GM12878 (cell line): ENCODE data around the gene OTUD4. TPM values are rescaled to one million over a fixed set of nuclear protein-coding genes. Genes with fewer than 3 reads are reported as not detected.
"Not testable (repeated sequence)": the region's sequence is repeated elsewhere in the genome, so short reads cannot be mapped to it uniquely, and the experiment has no call there.

Experiments used
- ATAC-seq: fragments of 200-7000 bp; cut with Tn5 transposase; 3 replicates; pipeline ENCODE4 v1.9.1; 2020; ENCODE audit warnings: mild to moderate bottlenecking, moderate library complexity
- BruUV-seq: library from RNA; stranded (reverse); fragments of 400-500 nt; replicated peaks from 2 replicates; lab custom pipeline; 2021; lab: Mats Ljungman, UMichigan
- CTCF ChIA-PET: fragments of 300-600 bp; sonication (Branson Sonifier 250); formaldehyde crosslinking; extraction: SDS; loops from one replicate; lab custom pipeline; 2021; ENCODE audit warnings: inconsistent platforms; lab: Yijun Ruan, JAX
- POLR2A ChIA-PET: fragments of 350-600 bp; formaldehyde crosslinking; extraction: SDS; loops from one replicate; lab custom pipeline; 2021; ENCODE audit warnings: inconsistent platforms; lab: Charles Lee
- RAD21 ChIA-PET: fragments of 300-600 bp; sonication (Branson Sonifier 250); formaldehyde crosslinking; loops from one replicate; lab custom pipeline; 2023; ENCODE audit warnings: antibody characterized with exemption; ENCODE audit not compliant: unreplicated experiment; lab: Charles Lee
- SMC1A ChIA-PET: fragments of 300-600 bp; sonication (Branson Sonifier 250); formaldehyde crosslinking; loops from one replicate; lab custom pipeline; 2023; ENCODE audit not compliant: unreplicated experiment, uncharacterized antibody; lab: Charles Lee
- DNase-seq: peaks from one replicate; pipeline ENCODE4 v3.0.0-alpha.2; 2011; ENCODE audit warnings: low read depth, low spot score
- FAIRE-seq: peaks from 3 replicates; lab custom pipeline; 2011; peaks lifted over from hg19 to GRCh38; lab: Jason Lieb, UNC
- H2AFZ ChIP-seq: 2 replicates; pipeline ENCODE4 v1.6.0; 2011; ENCODE audit warnings: low read depth, low read length, control low read depth; ENCODE audit not compliant: control insufficient read depth
- H3K27ac ChIP-seq: 2 replicates; pipeline ENCODE4 v1.5.1; 2011; ENCODE audit warnings: control low read depth; ENCODE audit not compliant: control insufficient read depth, insufficient read depth
- H3K27me3 ChIP-seq, 2 experiments: replicated peaks in 1 of 2; 2 replicates each; pipeline versions ENCODE4 v1.6.0 to v1.6.1; 2011; ENCODE audit warnings: low read length in 1 of 2; ENCODE audit not compliant: control insufficient read depth in 2 of 2, insufficient read depth in 2 of 2
- H3K36me3 ChIP-seq, 2 experiments: 2 replicates each; pipeline ENCODE4 v1.5.1; 2011; ENCODE audit warnings: low read length in 1 of 2; ENCODE audit not compliant: control insufficient read depth in 2 of 2, insufficient read depth in 2 of 2
- H3K4me1 ChIP-seq: 2 replicates; pipeline ENCODE4 v1.6.1; 2011; ENCODE audit warnings: mild to moderate bottlenecking, low read length, moderate library complexity, mixed read lengths; ENCODE audit not compliant: control insufficient read depth, insufficient read depth
- H3K4me2 ChIP-seq: 2 replicates; pipeline ENCODE4 v1.6.0; 2011; ENCODE audit warnings: control low read depth; ENCODE audit not compliant: control insufficient read depth, insufficient read depth
- H3K4me3 ChIP-seq: fragments of 200-600 bp; sonication (generic); 2 replicates; pipeline ENCODE4 v1.5.1; 2016
- H3K79me2 ChIP-seq: 2 replicates; pipeline ENCODE4 v1.6.0; 2011; ENCODE audit warnings: low read length; ENCODE audit not compliant: control insufficient read depth, insufficient read depth
- H3K9ac ChIP-seq: 2 replicates; pipeline ENCODE4 v1.8.0; 2011; ENCODE audit warnings: low read length, control low read depth, mixed read lengths; ENCODE audit not compliant: control insufficient read depth, insufficient read depth
- H3K9me3 ChIP-seq: replicated peaks from 3 replicates; pipeline ENCODE4 v1.5.1; 2011; ENCODE audit warnings: mild to moderate bottlenecking, low read length; ENCODE audit not compliant: control insufficient read depth, insufficient read depth
- H4K20me1 ChIP-seq: 2 replicates; pipeline ENCODE4 v1.6.0; 2011; ENCODE audit not compliant: control insufficient read depth, insufficient read depth
- GABPA ChIP-seq: IDR thresholded peaks from 2 replicates; pipeline ENCODE4 v1.6.1; 2014; ENCODE audit warnings: antibody characterized with exemption, low read depth, mild to moderate bottlenecking, inconsistent platforms
- IRF4 ChIP-seq: IDR thresholded peaks from 2 replicates; pipeline ENCODE4 v1.6.1; 2011; ENCODE audit warnings: low read depth, low read length
- MTA3 ChIP-seq: IDR thresholded peaks from 2 replicates; pipeline ENCODE4 v1.6.1; 2012; ENCODE audit warnings: low read length, inconsistent platforms, borderline replicate concordance
- NFYB ChIP-seq: IDR thresholded peaks from 2 replicates; pipeline ENCODE4 v1.6.1; 2011; ENCODE audit warnings: low read depth, mild to moderate bottlenecking, low read length, improper control_type of control experiment, moderate library complexity; ENCODE audit not compliant: insufficient read depth
- STAT1 ChIP-seq: fragments of 450-650 bp; conservative IDR thresholded peaks from 2 replicates; pipeline ENCODE4 v1.6.1; 2014; ENCODE audit warnings: antibody characterized with exemption, mild to moderate bottlenecking
- STAT3 ChIP-seq: IDR thresholded peaks from 2 replicates; pipeline ENCODE4 v1.6.1; 2011; ENCODE audit warnings: low read depth, low read length, improper control_type of control experiment
- TARDBP ChIP-seq: IDR thresholded peaks from 2 replicates; pipeline ENCODE4 v1.6.1; 2016; ENCODE audit warnings: borderline replicate concordance
- YBX1 ChIP-seq: fragments of 450-650 bp; IDR thresholded peaks from 2 replicates; pipeline ENCODE4 v1.6.1; 2016; ENCODE audit warnings: antibody characterized with exemption
- ZNF384 ChIP-seq: IDR thresholded peaks from 2 replicates; pipeline ENCODE4 v1.6.1; 2012; ENCODE audit warnings: low read depth, mild to moderate bottlenecking, low read length, improper control_type of control experiment, borderline replicate concordance
- WGBS: methylation state at CpG from one replicate; pipeline ENCODE4 v1.1.6; 2016; ENCODE audit warnings: low lambda C conversion rate; ENCODE audit not compliant: insufficient replicate concordance, insufficient coverage; ENCODE audit errors: missing lambda C conversion rate; 5-methylcytosine and 5-hydroxymethylcytosine counted together
- in situ Hi-C: fragments of 300-500 bp; cut with MboI; formaldehyde crosslinking; loops from 9 replicates; pipeline ENCODE4 v1.14.3; 2018; ENCODE audit warnings: mixed read lengths
- intact Hi-C: fragments of 100-400 bp; cut with micrococcal nuclease; formaldehyde crosslinking; loops from one replicate; pipeline ENCODE4 v1.14.2; 2022; ENCODE audit not compliant: unreplicated experiment
- polyA plus RNA-seq, 11 experiments: library from polyadenylated mRNA; depleted of rRNA in 4 of 11; unstranded in 6 of 11; stranded (reverse) in 5 of 11; fragments of >200 nt; fragmentation: Nextera tagmentation in 4 of 11; fragmentation: Illumina TruSeq in 1 of 11; extraction: Ambion mirVana in 4 of 11; extraction: Trizol in 1 of 11; gene quantifications; 1 replicate in 1 of 11; 2 replicates in 10 of 11; pipeline versions ENCODE4 v1.2.1 to v1.2.3, GENCODE V29; 2011 to 2016; ENCODE audit warnings: inconsistent platforms in 2 of 11, missing spikeins in 2 of 11, low read depth in 1 of 11
- total RNA-seq, 4 experiments: library from RNA; depleted of rRNA in 3 of 4; stranded (reverse); fragments of >200 nt in 3 of 4; fragmentation: Illumina TruSeq in 1 of 4; extraction: Trizol in 1 of 4; gene quantifications; 2 replicates each; pipeline versions ENCODE4 v1.2.1 to v1.2.3, GENCODE V29; 2013 to 2021
- TF ChIP-seq, protein P1 (sequence below): fragments of 450-650 bp; IDR thresholded peaks from 2 replicates; pipeline ENCODE4 v1.6.1; 2017; ENCODE audit warnings: mild to moderate bottlenecking, moderate library complexity
- TF ChIP-seq, protein P2 (sequence below): IDR thresholded peaks from 2 replicates; pipeline ENCODE4 v1.6.1; 2011; ENCODE audit warnings: low read depth, mild to moderate bottlenecking, low read length, moderate library complexity, borderline replicate concordance; ENCODE audit errors: extremely low read depth
- TF ChIP-seq, protein P3 (sequence below): fragments of 450-650 bp; IDR thresholded peaks from 2 replicates; pipeline ENCODE4 v1.6.1; 2017; ENCODE audit warnings: borderline replicate concordance
- TF ChIP-seq, protein P4 (sequence below): fragments of 450-650 bp; IDR thresholded peaks from 2 replicates; pipeline ENCODE4 v1.6.1; 2014; ENCODE audit warnings: mild to moderate bottlenecking
- TF ChIP-seq, protein P5 (sequence below): fragments of 150-350 bp; IDR thresholded peaks from 2 replicates; pipeline ENCODE4 v1.6.1; 2014; ENCODE audit warnings: mild to moderate bottlenecking, low read depth, low read length

Gene OTUD4
- total and polyA plus RNA-seq, 10 of the 15 experiments (the other 5 are each of a cell fraction or from before 2014, with no cell fraction given) = 2.2 to 26.3 (median 14.2) TPM

DNA sequence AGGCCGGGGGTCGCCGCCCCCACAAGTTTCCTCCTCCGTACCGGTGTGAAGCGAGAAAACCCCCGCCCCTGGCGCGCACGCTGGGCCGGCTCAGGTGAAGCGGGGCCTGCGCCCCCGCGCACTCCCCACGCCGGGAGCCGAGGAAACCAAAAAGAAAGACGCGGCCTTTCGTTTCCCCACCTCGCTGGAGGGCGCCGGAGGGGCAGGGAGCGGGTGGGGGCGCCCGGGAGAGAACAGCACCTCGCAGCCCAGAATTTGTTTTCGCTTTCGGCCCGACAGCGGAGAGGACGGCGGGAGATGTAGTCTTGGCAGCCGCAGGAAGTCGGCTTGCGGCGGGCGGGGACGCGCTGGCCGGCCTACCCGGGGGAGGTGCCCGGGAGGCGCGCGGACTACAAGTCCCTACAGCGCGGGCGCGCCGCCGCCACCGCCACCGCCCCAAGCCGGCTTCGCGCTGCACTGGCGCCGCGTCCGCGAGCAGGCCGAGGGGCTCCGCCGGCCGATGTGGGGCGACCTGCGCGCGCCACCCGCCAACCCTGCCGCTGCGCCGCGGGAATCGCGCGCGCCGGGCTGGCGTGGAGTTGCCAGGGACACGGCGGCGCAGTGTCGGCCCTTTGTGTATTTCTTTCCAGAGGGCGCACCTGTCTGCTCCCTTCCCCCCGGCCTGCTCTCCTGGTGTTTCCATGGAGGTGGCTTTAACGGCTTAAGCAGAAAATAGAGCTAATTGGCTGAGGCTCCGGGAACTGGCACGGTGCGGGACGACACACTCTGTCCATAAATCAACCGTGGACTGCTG lies at the start of gene OTUD4 (continued):
- TF ChIP-seq, protein P1, sequence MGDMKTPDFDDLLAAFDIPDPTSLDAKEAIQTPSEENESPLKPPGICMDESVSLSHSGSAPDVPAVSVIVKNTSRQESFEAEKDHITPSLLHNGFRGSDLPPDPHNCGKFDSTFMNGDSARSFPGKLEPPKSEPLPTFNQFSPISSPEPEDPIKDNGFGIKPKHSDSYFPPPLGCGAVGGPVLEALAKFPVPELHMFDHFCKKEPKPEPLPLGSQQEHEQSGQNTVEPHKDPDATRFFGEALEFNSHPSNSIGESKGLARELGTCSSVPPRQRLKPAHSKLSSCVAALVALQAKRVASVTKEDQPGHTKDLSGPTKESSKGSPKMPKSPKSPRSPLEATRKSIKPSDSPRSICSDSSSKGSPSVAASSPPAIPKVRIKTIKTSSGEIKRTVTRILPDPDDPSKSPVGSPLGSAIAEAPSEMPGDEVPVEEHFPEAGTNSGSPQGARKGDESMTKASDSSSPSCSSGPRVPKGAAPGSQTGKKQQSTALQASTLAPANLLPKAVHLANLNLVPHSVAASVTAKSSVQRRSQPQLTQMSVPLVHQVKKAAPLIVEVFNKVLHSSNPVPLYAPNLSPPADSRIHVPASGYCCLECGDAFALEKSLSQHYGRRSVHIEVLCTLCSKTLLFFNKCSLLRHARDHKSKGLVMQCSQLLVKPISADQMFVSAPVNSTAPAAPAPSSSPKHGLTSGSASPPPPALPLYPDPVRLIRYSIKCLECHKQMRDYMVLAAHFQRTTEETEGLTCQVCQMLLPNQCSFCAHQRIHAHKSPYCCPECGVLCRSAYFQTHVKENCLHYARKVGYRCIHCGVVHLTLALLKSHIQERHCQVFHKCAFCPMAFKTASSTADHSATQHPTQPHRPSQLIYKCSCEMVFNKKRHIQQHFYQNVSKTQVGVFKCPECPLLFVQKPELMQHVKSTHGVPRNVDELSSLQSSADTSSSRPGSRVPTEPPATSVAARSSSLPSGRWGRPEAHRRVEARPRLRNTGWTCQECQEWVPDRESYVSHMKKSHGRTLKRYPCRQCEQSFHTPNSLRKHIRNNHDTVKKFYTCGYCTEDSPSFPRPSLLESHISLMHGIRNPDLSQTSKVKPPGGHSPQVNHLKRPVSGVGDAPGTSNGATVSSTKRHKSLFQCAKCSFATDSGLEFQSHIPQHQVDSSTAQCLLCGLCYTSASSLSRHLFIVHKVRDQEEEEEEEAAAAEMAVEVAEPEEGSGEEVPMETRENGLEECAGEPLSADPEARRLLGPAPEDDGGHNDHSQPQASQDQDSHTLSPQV = no peak
- TF ChIP-seq NFYB = no peak
- 0 out of 2 replicates have a peak, but pooled peaks have one; percentile 43 for TF ChIP-seq STAT1
- TF ChIP-seq, protein P2, sequence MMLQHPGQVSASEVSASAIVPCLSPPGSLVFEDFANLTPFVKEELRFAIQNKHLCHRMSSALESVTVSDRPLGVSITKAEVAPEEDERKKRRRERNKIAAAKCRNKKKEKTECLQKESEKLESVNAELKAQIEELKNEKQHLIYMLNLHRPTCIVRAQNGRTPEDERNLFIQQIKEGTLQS = no peak
- TF ChIP-seq YBX1 = no peak
- TF ChIP-seq IRF4 = 0 out of 2 replicates have a peak, but pooled peaks have one; percentile 6
- TF ChIP-seq, protein P3, sequence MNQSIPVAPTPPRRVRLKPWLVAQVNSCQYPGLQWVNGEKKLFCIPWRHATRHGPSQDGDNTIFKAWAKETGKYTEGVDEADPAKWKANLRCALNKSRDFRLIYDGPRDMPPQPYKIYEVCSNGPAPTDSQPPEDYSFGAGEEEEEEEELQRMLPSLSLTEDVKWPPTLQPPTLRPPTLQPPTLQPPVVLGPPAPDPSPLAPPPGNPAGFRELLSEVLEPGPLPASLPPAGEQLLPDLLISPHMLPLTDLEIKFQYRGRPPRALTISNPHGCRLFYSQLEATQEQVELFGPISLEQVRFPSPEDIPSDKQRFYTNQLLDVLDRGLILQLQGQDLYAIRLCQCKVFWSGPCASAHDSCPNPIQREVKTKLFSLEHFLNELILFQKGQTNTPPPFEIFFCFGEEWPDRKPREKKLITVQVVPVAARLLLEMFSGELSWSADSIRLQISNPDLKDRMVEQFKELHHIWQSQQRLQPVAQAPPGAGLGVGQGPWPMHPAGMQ = peak; percentile 58; the same call in 1 of the 2 replicates
- TF ChIP-seq TARDBP = no peak; the same call in 1 of the 2 replicates
- TF ChIP-seq ZNF384 = no peak
- TF ChIP-seq, protein P4, sequence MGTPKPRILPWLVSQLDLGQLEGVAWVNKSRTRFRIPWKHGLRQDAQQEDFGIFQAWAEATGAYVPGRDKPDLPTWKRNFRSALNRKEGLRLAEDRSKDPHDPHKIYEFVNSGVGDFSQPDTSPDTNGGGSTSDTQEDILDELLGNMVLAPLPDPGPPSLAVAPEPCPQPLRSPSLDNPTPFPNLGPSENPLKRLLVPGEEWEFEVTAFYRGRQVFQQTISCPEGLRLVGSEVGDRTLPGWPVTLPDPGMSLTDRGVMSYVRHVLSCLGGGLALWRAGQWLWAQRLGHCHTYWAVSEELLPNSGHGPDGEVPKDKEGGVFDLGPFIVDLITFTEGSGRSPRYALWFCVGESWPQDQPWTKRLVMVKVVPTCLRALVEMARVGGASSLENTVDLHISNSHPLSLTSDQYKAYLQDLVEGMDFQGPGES = 0 out of 2 replicates have a peak, but pooled peaks have one; percentile 35
- TF ChIP-seq, protein P5, sequence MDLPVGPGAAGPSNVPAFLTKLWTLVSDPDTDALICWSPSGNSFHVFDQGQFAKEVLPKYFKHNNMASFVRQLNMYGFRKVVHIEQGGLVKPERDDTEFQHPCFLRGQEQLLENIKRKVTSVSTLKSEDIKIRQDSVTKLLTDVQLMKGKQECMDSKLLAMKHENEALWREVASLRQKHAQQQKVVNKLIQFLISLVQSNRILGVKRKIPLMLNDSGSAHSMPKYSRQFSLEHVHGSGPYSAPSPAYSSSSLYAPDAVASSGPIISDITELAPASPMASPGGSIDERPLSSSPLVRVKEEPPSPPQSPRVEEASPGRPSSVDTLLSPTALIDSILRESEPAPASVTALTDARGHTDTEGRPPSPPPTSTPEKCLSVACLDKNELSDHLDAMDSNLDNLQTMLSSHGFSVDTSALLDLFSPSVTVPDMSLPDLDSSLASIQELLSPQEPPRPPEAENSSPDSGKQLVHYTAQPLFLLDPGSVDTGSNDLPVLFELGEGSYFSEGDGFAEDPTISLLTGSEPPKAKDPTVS = no peak
- peak; percentile 72 for TF ChIP-seq GABPA
- TF ChIP-seq MTA3 = no peak
- no peak for TF ChIP-seq STAT3

DNA sequence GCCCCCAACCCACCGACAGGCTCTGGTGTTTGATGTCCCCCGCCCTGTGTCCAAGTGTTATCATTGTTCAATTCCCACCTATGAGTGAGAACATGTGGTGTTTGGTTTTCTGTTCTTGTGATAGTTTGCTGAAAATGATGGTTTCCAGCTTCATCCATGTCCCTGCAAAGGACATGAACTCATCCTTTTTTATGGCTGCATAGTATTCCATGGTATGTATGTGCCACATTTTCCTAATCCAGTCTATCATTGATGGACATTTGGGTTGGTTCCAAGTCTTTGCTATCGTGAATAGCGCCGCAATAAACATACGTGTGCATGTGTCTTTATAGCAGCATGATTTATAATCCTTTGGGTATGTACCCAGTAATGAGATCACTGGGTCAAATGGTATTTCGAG lies 42.8 kb upstream of the OTUD4 start:
- H3K9ac ChIP-seq, H3K79me2 ChIP-seq, H4K20me1 ChIP-seq, POLR2A ChIA-PET, H3K27me3 ChIP-seq, ATAC-seq, H2AFZ ChIP-seq, H3K4me2 ChIP-seq, DNase-seq, H3K9me3 ChIP-seq, SMC1A ChIA-PET, RAD21 ChIA-PET, H3K27ac ChIP-seq, BruUV-seq, in situ Hi-C loops, H3K4me3 ChIP-seq, intact Hi-C loops, H3K4me1 ChIP-seq, H3K36me3 ChIP-seq, FAIRE-seq, CTCF ChIA-PET: not testable (repeated sequence)
- WGBS = 56% methylated on average over 7 of the region's 7 CpGs
